HCT116 (cell line): ENCODE results near the gene TAS2R46. TPM values are rescaled to one million over a fixed set of nuclear protein-coding genes. Genes with fewer than 3 reads are reported as not detected.

Experiments used
- ATAC-seq: fragments of 200-7000 bp; cut with Tn5 transposase; 2 replicates; pipeline ENCODE4 v1.9.1; 2020; ENCODE audit warnings: mild to moderate bottlenecking, moderate library complexity
- BruUV-seq: library from RNA; stranded (reverse); fragments of 400-500 nt; replicated peaks from 2 replicates; lab custom pipeline; 2021; lab: Mats Ljungman, UMichigan
- CTCF ChIA-PET: fragments of 300-600 bp; sonication (Branson Sonifier 250); formaldehyde crosslinking; loops from one replicate; lab custom pipeline; 2021; ENCODE audit warnings: antibody characterized with exemption; lab: Charles Lee
- POLR2A ChIA-PET: fragments of 300-600, 350-600 bp; sonication (Branson Sonifier 250); formaldehyde crosslinking; loops from one replicate; lab custom pipeline; 2021; ENCODE audit warnings: antibody characterized with exemption; lab: Charles Lee
- RAD21 ChIA-PET, 2 experiments: fragments of 300-600 bp; sonication (Branson Sonifier 250); formaldehyde crosslinking; loops; one replicate each; lab custom pipeline; 2023; ENCODE audit warnings: low total read pairs in 2 of 2; ENCODE audit not compliant: uncharacterized antibody in 2 of 2, unreplicated experiment in 2 of 2, low non-redundant PET in 1 of 2; lab: Charles Lee
- DNase-seq: peaks from one replicate; pipeline ENCODE4 v3.0.0-alpha.2; 2010; ENCODE audit warnings: low read depth, low spot score
- H2AFZ ChIP-seq: fragments of 200-600 bp; shearing (Covaris generic), sonication (generic); 2 replicates; pipeline ENCODE4 v1.6.1; 2017; ENCODE audit warnings: low read depth, mixed run types, mixed read lengths, antibody characterized with exemption, low read length; ENCODE audit not compliant: poor library complexity, severe bottlenecking
- H3K27ac ChIP-seq: 2 replicates; pipeline ENCODE4 v1.5.1; 2012; ENCODE audit warnings: low read depth, low read length
- H3K27me3 ChIP-seq: fragments of 200-600 bp; sonication (generic); 2 replicates; pipeline ENCODE4 v1.6.1; 2016; ENCODE audit warnings: mixed run types, low read length, mixed read lengths; ENCODE audit not compliant: insufficient read depth
- H3K36me3 ChIP-seq, 2 experiments: fragments of 200-500 bp in 1 of 2; fragments of 200-600 bp in 1 of 2; sonication (Bioruptor generic) in 1 of 2; sonication (generic) in 1 of 2; 2 replicates each; pipeline versions ENCODE4 v1.5.1 to v1.6.1; 2014 to 2016; ENCODE audit warnings: low read length in 2 of 2, inconsistent platforms in 1 of 2, mixed read lengths in 1 of 2, mixed run types in 1 of 2; ENCODE audit not compliant: insufficient read depth in 2 of 2, control insufficient read depth in 1 of 2
- H3K4me1 ChIP-seq, 2 experiments: fragments of 200-600 bp in 1 of 2; sonication (generic) in 1 of 2; 2 replicates each; pipeline versions ENCODE4 v1.5.1 to v1.6.1; 2012 to 2017; ENCODE audit warnings: low read length in 2 of 2, inconsistent platforms in 1 of 2, mild to moderate bottlenecking in 1 of 2, mixed read lengths in 1 of 2, mixed run types in 1 of 2, moderate library complexity in 1 of 2; ENCODE audit not compliant: insufficient read depth in 2 of 2, control insufficient read depth in 1 of 2
- H3K4me2 ChIP-seq: fragments of 200-600 bp; sonication (generic); 2 replicates; pipeline ENCODE4 v1.6.1; 2017; ENCODE audit warnings: mixed run types, low read length, mixed read lengths
- H3K4me3 ChIP-seq, 2 experiments: fragments of 200-600 bp in 1 of 2; sonication (generic) in 1 of 2; replicated peaks in 1 of 2; 2 replicates each; pipeline ENCODE4 v1.5.1; 2011 to 2016; ENCODE audit warnings: low read length in 2 of 2, control low read depth in 1 of 2, low read depth in 1 of 2, mild to moderate bottlenecking in 1 of 2, mixed read lengths in 1 of 2, mixed run types in 1 of 2
- H3K79me2 ChIP-seq: fragments of 200-600 bp; sonication (generic); 2 replicates; pipeline ENCODE4 v1.6.1; 2017; ENCODE audit warnings: mild to moderate bottlenecking, mixed run types, low read length, moderate library complexity, mixed read lengths; ENCODE audit not compliant: insufficient read depth
- H3K9ac ChIP-seq: fragments of 200-600 bp; sonication (generic); 2 replicates; pipeline ENCODE4 v1.6.1; 2016; ENCODE audit warnings: low read length, mixed read lengths
- H3K9me2 ChIP-seq: fragments of 200-600 bp; sonication (generic), shearing (Covaris generic); 2 replicates; pipeline ENCODE4 v1.6.1; 2017; ENCODE audit warnings: mixed run types, mild to moderate bottlenecking, moderate library complexity; ENCODE audit not compliant: insufficient read depth
- H3K9me3 ChIP-seq, 2 experiments: fragments of 200-500 bp in 1 of 2; fragments of 200-600 bp in 1 of 2; sonication (Bioruptor generic) in 1 of 2; sonication (generic) in 1 of 2; 2 replicates each; pipeline ENCODE4 v1.6.1; 2014 to 2017; ENCODE audit warnings: low read length in 2 of 2, mixed read lengths in 2 of 2, inconsistent platforms in 1 of 2, low read depth in 1 of 2, mild to moderate bottlenecking in 1 of 2, mixed run types in 1 of 2, moderate library complexity in 1 of 2; ENCODE audit not compliant: control insufficient read depth in 1 of 2, insufficient read depth in 1 of 2
- H4K20me1 ChIP-seq: fragments of 200-600 bp; sonication (generic), shearing (Covaris generic); 2 replicates; pipeline ENCODE4 v1.6.1; 2017; ENCODE audit warnings: mixed run types, mild to moderate bottlenecking, moderate library complexity; ENCODE audit not compliant: insufficient read depth
- ATF3 ChIP-seq: IDR thresholded peaks from 2 replicates; pipeline ENCODE4 v1.6.1; 2012
- CEBPB ChIP-seq: IDR thresholded peaks from 2 replicates; pipeline ENCODE4 v1.6.1; 2012; ENCODE audit warnings: low read depth
- CTCF ChIP-seq, 3 experiments: fragments of 200-600 bp in 1 of 3; sonication (generic) in 1 of 3; IDR thresholded peaks in 2 of 3; conservative IDR thresholded peaks in 1 of 3; 2 replicates each; pipeline ENCODE4 v1.5.1; 2012 to 2017; ENCODE audit warnings: low read depth in 2 of 3, low read length in 2 of 3, antibody characterized with exemption in 1 of 3, borderline replicate concordance in 1 of 3, control low read depth in 1 of 3, mild to moderate bottlenecking in 1 of 3, mixed read lengths in 1 of 3, mixed run types in 1 of 3, moderate library complexity in 1 of 3; ENCODE audit not compliant: insufficient read depth in 1 of 3
- ELF1 ChIP-seq: IDR thresholded peaks from 2 replicates; pipeline ENCODE4 v1.6.1; 2012; ENCODE audit warnings: low read depth, borderline replicate concordance
- EZH2phosphoT487 ChIP-seq: fragments of 200-600 bp; IDR thresholded peaks from 2 replicates; pipeline ENCODE4 v1.6.1; 2018; ENCODE audit warnings: antibody characterized with exemption, borderline replicate concordance
- FOSL1 ChIP-seq: IDR thresholded peaks from 2 replicates; pipeline ENCODE4 v1.6.1; 2012; ENCODE audit warnings: low read depth
- POLR2AphosphoS5 ChIP-seq: IDR thresholded peaks from 2 replicates; pipeline ENCODE4 v1.6.1; 2011; ENCODE audit warnings: mild to moderate bottlenecking, low read depth, low read length, moderate library complexity
- SIN3A ChIP-seq: IDR thresholded peaks from 2 replicates; pipeline ENCODE4 v1.6.1; 2012; ENCODE audit warnings: low read depth
- SP1 ChIP-seq: IDR thresholded peaks from 2 replicates; pipeline ENCODE4 v1.6.1; 2012; ENCODE audit warnings: low read depth
- SRF ChIP-seq: IDR thresholded peaks from 2 replicates; pipeline ENCODE4 v1.6.1; 2012; ENCODE audit warnings: low read depth
- TCF7L2 ChIP-seq: IDR thresholded peaks from 2 replicates; pipeline ENCODE4 v1.7.0; 2011; ENCODE audit warnings: borderline replicate concordance, inconsistent platforms; ENCODE audit not compliant: insufficient read depth, insufficient read length; ENCODE audit errors: extremely low read depth
- YY1 ChIP-seq: IDR thresholded peaks from 2 replicates; pipeline ENCODE4 v1.6.1; 2011; ENCODE audit warnings: low read length, low read depth, moderate library complexity, mild to moderate bottlenecking; ENCODE audit not compliant: insufficient replicate concordance; ENCODE audit errors: extremely low read depth
- ZFX ChIP-seq: fragments of 450-650 bp; IDR thresholded peaks from 2 replicates; pipeline ENCODE4 v1.6.1; 2017
- intact Hi-C: fragments of 100-400 bp; cut with micrococcal nuclease; formaldehyde crosslinking; loops from 2 replicates; pipeline ENCODE4 v1.10.0; 2022
- total RNA-seq: library from RNA; stranded (reverse); gene quantifications from one replicate; pipeline ENCODE4 v1.2.1, GENCODE V29; 2021; ENCODE audit not compliant: unreplicated experiment
- TF ChIP-seq, protein P1 (sequence below): IDR thresholded peaks from 2 replicates; pipeline ENCODE4 v1.6.1; 2011; ENCODE audit warnings: mild to moderate bottlenecking, low read length, moderate library complexity; ENCODE audit not compliant: insufficient replicate concordance; ENCODE audit errors: extremely low read depth

Gene TAS2R46
- total RNA-seq, 1 experiment from 2014 or later, result 0.42 TPM

GRCh38 chr12:11089246-11089645 lies 27.2 kb upstream of the TAS2R46 start:
- H3K9me2 ChIP-seq, result no peaks in the 10 kb centered on the region
- no peaks in the 10 kb centered on the region for H3K27me3 ChIP-seq
- no peak overlapping the region for H3K27ac ChIP-seq
- POLR2A ChIA-PET, result no interaction called here
- H3K4me2 ChIP-seq, result no peak overlapping the region
- no peak for ATAC-seq
- H2AFZ ChIP-seq, result no peak overlapping the region
- H3K4me3 ChIP-seq, result no peak overlapping the region
- H3K9ac ChIP-seq, result no peak overlapping the region
- no peaks in the 10 kb centered on the region for H4K20me1 ChIP-seq
- CTCF ChIA-PET, result no interaction called here
- no peaks in the 10 kb centered on the region for H3K79me2 ChIP-seq
- no peaks in the 10 kb centered on the region for H3K9me3 ChIP-seq
- no peaks in the 10 kb centered on the region for H3K36me3 ChIP-seq
- intact Hi-C loops, result no loop called here
- RAD21 ChIA-PET, result no interaction called here
- TF ChIP-seq FOSL1 (no peak), ZFX (no peak), EZH2phosphoT487 (no peak), CEBPB (no peak), POLR2AphosphoS5 (no peak)
- TF ChIP-seq, protein P1, sequence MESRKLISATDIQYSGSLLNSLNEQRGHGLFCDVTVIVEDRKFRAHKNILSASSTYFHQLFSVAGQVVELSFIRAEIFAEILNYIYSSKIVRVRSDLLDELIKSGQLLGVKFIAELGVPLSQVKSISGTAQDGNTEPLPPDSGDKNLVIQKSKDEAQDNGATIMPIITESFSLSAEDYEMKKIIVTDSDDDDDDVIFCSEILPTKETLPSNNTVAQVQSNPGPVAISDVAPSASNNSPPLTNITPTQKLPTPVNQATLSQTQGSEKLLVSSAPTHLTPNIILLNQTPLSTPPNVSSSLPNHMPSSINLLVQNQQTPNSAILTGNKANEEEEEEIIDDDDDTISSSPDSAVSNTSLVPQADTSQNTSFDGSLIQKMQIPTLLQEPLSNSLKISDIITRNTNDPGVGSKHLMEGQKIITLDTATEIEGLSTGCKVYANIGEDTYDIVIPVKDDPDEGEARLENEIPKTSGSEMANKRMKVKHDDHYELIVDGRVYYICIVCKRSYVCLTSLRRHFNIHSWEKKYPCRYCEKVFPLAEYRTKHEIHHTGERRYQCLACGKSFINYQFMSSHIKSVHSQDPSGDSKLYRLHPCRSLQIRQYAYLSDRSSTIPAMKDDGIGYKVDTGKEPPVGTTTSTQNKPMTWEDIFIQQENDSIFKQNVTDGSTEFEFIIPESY, result no peak
- TF ChIP-seq, all 23 proteins: peak for 0
- H3K4me1 ChIP-seq, result no peaks in the 10 kb centered on the region
- no peak for DNase-seq
- BruUV-seq, result no TSS peak

DNA sequence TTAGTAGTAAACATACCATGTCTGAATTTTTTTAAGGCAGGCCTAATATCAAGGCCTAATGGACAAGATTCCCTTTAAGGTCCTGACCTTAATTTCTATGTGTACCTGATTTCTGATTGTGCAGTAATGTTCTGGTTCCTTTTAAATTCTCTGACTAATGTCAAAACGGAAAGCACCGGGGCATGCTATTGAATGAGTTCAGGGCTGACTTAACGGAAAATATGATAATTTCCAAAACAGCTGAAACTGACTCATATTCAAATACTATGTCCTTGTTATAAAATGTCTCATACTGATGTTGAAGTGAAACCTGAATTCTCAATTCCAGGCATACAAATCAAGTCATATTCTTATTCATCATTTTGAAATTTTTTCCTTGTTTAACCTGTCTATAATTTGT lies 23.3 kb upstream of the TAS2R46 start:
- DNase-seq (no peak), ATAC-seq (no peak)
- Histone ChIP-seq H3K9me3 (no peaks in the 10 kb centered on the region), H3K27ac (no peak overlapping the region), H4K20me1 (no peaks in the 10 kb centered on the region), H3K4me3 (no peak overlapping the region), H3K4me1 (no peaks in the 10 kb centered on the region), H3K9ac (no peak overlapping the region), H3K36me3 (no peaks in the 10 kb centered on the region), H3K79me2 (no peaks in the 10 kb centered on the region), H3K4me2 (no peak overlapping the region), H3K27me3 (no peaks in the 10 kb centered on the region), H2AFZ (no peak overlapping the region), H3K9me2 (no peaks in the 10 kb centered on the region)
- intact Hi-C loops, result no loop called here
- ChIA-PET RAD21 (no interaction called here), CTCF (no interaction called here), POLR2A (no interaction called here)
- no TSS peak for BruUV-seq
- TF ChIP-seq, protein P1, result no peak
- TF ChIP-seq ATF3, result no peak
- no peak for TF ChIP-seq ELF1
- TF ChIP-seq SIN3A, result no peak
- no peak for TF ChIP-seq TCF7L2
- TF ChIP-seq CTCF (IDR thresholded peaks at IDR 0.05 in 2 of 3, conservative IDR thresholded peaks at IDR 0.05 in 1 of 3; ENCODE audit: borderline replicate concordance in 1 of 3, insufficient read depth in 1 of 3, low read depth in 2 of 3, low read length in 2 of 3), result no peak
- no peak for TF ChIP-seq SP1
- TF ChIP-seq CEBPB, result no peak
- TF ChIP-seq SRF, result no peak
- no peak for TF ChIP-seq YY1
